Measurements from ENCODE around the gene LRRC36. TPM values are rescaled to one million over a fixed set of nuclear protein-coding genes. Genes with fewer than 3 reads are reported as not detected.

Gene LRRC36
- total RNA-seq, 1 experiment from 2014 or later: not detected

- intact Hi-C loops (cut with micrococcal nuclease; ENCODE audit: unreplicated experiment): no loop called here
- H3K9me3 ChIP-seq (ENCODE audit: insufficient read depth, low read depth): no peaks in the 10 kb centered on the region
- peaks cover 5% of the 10 kb centered on the region for H3K4me1 ChIP-seq (replicated peaks; ENCODE audit: insufficient read depth)
- no peaks in the 10 kb centered on the region for H3K9me2 ChIP-seq (ENCODE audit: insufficient read depth)
- H3K4me3 ChIP-seq: no peak overlapping the region
- no peaks in the 10 kb centered on the region for H3K27me3 ChIP-seq (ENCODE audit: insufficient read depth, low read depth)
- H3K27ac ChIP-seq: no peak overlapping the region
- H3F3A ChIP-seq (ENCODE audit: insufficient read depth, low read depth): peaks cover 6% of the 10 kb centered on the region; the same call in 1 of the 2 replicates
- H2AFZ ChIP-seq: no peak overlapping the region
- H3K4me2 ChIP-seq: no peak overlapping the region
- POLR2A ChIA-PET (ENCODE audit: unreplicated experiment): no interaction called here
- no TSS peak for BruUV-seq (replicated peaks)
- TF ChIP-seq EZH2 (IDR thresholded peaks at IDR 0.05; ENCODE audit: low read depth): no peak
- TF ChIP-seq, protein P1, sequence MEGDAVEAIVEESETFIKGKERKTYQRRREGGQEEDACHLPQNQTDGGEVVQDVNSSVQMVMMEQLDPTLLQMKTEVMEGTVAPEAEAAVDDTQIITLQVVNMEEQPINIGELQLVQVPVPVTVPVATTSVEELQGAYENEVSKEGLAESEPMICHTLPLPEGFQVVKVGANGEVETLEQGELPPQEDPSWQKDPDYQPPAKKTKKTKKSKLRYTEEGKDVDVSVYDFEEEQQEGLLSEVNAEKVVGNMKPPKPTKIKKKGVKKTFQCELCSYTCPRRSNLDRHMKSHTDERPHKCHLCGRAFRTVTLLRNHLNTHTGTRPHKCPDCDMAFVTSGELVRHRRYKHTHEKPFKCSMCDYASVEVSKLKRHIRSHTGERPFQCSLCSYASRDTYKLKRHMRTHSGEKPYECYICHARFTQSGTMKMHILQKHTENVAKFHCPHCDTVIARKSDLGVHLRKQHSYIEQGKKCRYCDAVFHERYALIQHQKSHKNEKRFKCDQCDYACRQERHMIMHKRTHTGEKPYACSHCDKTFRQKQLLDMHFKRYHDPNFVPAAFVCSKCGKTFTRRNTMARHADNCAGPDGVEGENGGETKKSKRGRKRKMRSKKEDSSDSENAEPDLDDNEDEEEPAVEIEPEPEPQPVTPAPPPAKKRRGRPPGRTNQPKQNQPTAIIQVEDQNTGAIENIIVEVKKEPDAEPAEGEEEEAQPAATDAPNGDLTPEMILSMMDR (conservative IDR thresholded peaks at IDR 0.05): no peak
- no peaks in the 10 kb centered on the region for H4K20me1 ChIP-seq (ENCODE audit: insufficient read depth)
- CTCF ChIA-PET: no interaction called here
- H3K79me2 ChIP-seq (ENCODE audit: low read depth): no peaks in the 10 kb centered on the region
- no peak for DNase-seq
- H3K36me3 ChIP-seq (ENCODE audit: low read depth): no peaks in the 10 kb centered on the region
Observed at GRCh38 chr16:67421030-67421429, 94.4 kb downstream of the LRRC36 start.

DNA sequence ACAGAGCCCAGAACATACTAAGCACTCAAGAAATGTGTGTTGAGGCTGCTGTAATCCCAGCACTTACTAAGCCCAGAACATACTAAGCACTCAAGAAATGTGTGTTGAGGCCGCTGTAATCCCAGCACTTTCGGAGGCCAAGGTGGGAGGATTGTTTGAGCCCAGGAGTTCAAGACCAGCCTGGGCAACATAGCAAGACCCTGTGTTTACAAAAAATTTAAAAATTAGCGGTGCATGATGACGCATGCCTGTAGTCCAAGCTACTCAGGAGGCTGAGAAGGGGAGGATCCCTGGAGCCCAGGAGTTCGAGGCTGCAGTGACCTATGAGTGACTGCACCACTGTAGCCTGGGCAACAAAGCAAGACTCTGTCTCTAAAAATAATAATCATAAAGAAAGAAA lies 96.4 kb downstream of the LRRC36 start:
- Histone ChIP-seq H3K4me3 (no peak overlapping the region), H2AFZ (no peak overlapping the region), H3K4me1 (replicated peaks; ENCODE audit: insufficient read depth) (no peaks in the 10 kb centered on the region), H3K4me2 (no peak overlapping the region), H3K9me2 (ENCODE audit: insufficient read depth) (no peaks in the 10 kb centered on the region), H3K27me3 (ENCODE audit: insufficient read depth, low read depth) (no peaks in the 10 kb centered on the region), H3K27ac (no peak overlapping the region), H4K20me1 (ENCODE audit: insufficient read depth) (no peaks in the 10 kb centered on the region), H3K79me2 (ENCODE audit: low read depth) (no peaks in the 10 kb centered on the region), H3K9me3 (ENCODE audit: insufficient read depth, low read depth) (no peaks in the 10 kb centered on the region), H3F3A (ENCODE audit: insufficient read depth, low read depth) (no peaks in the 10 kb centered on the region; the same call in 1 of the 2 replicates), H3K36me3 (ENCODE audit: low read depth) (no peaks in the 10 kb centered on the region)
- TF ChIP-seq, protein P1 (conservative IDR thresholded peaks at IDR 0.05): no peak
- no peak for TF ChIP-seq EZH2 (IDR thresholded peaks at IDR 0.05; ENCODE audit: low read depth)
- ChIA-PET CTCF (interaction anchor here (0.5 to 0.6 kb wide), 2 partner anchors 37 to 41 kb away, joined by 4 to 8 read pairs; no protein-coding TSS in a partner anchor), POLR2A (ENCODE audit: unreplicated experiment) (no interaction called here)
- no TSS peak for BruUV-seq (replicated peaks)
- intact Hi-C loops (cut with micrococcal nuclease; ENCODE audit: unreplicated experiment): no loop called here
- DNase-seq: no peak

DNA sequence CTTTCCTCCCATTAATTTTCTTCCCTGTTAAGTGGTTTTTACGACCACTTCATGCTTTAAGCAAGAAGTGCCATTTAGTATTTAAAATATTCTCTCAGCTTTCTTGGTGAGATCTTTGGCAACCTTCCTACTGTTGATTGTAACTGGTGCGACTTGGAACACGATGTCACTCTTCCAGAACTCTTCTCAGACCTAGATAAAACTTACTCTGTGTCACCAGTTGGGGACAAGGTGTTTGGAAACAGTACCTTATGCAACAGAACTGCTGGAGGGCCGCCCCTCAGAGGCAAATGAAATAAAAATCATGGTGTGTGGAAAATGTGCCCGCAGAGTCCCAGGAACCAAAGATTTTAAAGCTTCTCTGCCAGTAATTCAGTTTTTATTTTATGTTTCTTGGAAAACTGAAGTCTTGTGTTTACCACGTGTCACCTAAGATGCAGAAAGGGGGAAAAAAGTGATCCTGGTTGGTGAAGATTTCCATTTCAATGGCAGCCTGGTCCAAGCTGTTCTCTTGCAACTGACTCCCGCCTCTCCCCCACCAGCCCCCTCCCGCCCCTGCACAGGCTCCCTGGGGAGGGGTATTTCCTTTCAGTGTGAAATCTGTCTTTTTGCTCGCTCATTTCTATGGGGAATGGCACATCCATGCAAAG lies 97.1 kb downstream of the LRRC36 start:
- TF ChIP-seq EZH2 (IDR thresholded peaks at IDR 0.05; ENCODE audit: low read depth): no peak
- TF ChIP-seq, protein P1 (conservative IDR thresholded peaks at IDR 0.05): no peak
- Histone ChIP-seq H3K4me1 (replicated peaks; ENCODE audit: insufficient read depth) (no peaks in the 10 kb centered on the region; the same call in 1 of the 2 replicates), H2AFZ (no peak overlapping the region), H3K9me2 (ENCODE audit: insufficient read depth) (no peaks in the 10 kb centered on the region), H3K4me3 (no peak overlapping the region), H3K9me3 (ENCODE audit: insufficient read depth, low read depth) (no peaks in the 10 kb centered on the region), H3K36me3 (ENCODE audit: low read depth) (no peaks in the 10 kb centered on the region), H3K27ac (no peak overlapping the region), H3K27me3 (ENCODE audit: insufficient read depth, low read depth) (no peaks in the 10 kb centered on the region), H3F3A (ENCODE audit: insufficient read depth, low read depth) (peaks cover 4% of the 10 kb centered on the region; the same call in 1 of the 2 replicates), H4K20me1 (ENCODE audit: insufficient read depth) (no peaks in the 10 kb centered on the region), H3K4me2 (no peak overlapping the region), H3K79me2 (ENCODE audit: low read depth) (no peaks in the 10 kb centered on the region)
- CTCF ChIA-PET: interaction anchor here (0.5 to 0.6 kb wide), 3 partner anchors 38 to 423 kb away, joined by 4 to 8 read pairs (median 6); no protein-coding TSS in a partner anchor
- no peak for DNase-seq
- intact Hi-C loops (cut with micrococcal nuclease; ENCODE audit: unreplicated experiment): no loop called here
- POLR2A ChIA-PET (ENCODE audit: unreplicated experiment): no interaction called here
- BruUV-seq (replicated peaks): no TSS peak
